Measurements from ENCODE around the gene FMN1.

- no peak for TF ChIP-seq CTCF (conservative IDR thresholded peaks at IDR 0.05)
- no peak for TF ChIP-seq EZH2 (IDR thresholded peaks at IDR 0.05; ENCODE audit: low read depth)
Observed at GRCh38 chr15:33114374-33114717, 80.2 kb downstream of the FMN1 start.
